Amniotic stem cell (primary cell): ENCODE measurements around the gene RTN4.
"Not testable (repeated sequence)": the region's sequence is repeated elsewhere in the genome, so short reads cannot be mapped to it uniquely, and the experiment has no call there.

Experiments used
- DNase-seq: peaks from one replicate; lab custom pipeline; 2025; lab: John Stamatoyannopoulos, UW

RTN4 gene

GRCh38 chr2:55063713-55064323 is 13.6 kb upstream of the RTN4 start:
- DNase-seq = no peak

- no peak for DNase-seq
These were observed 13.0 kb upstream of the RTN4 start for GRCh38 chr2:55063226-55063625.

GRCh38 chr2:55062754-55063153 is 12.5 kb upstream of the RTN4 start:
- no peak for DNase-seq

- DNase-seq = no peak
These were observed 11.5 kb upstream of the RTN4 start for GRCh38 chr2:55061523-55062344.

GRCh38 chr2:55059793-55060192 is 9.5 kb upstream of the RTN4 start:
- no peak for DNase-seq

- DNase-seq = no peak
These were observed 7.2 kb upstream of the RTN4 start for GRCh38 chr2:55057474-55057873.

GRCh38 chr2:55056024-55056521 is 5.8 kb upstream of the RTN4 start:
- DNase-seq = no peak

GRCh38 chr2:55054106-55054875 is 4.0 kb upstream of the RTN4 start:
- DNase-seq = no peak

- DNase-seq = not testable (repeated sequence)
These were observed 3.0 kb upstream of the RTN4 start for GRCh38 chr2:55053225-55053624.

- DNase-seq = no peak
These were observed 2.1 kb upstream of the RTN4 start for GRCh38 chr2:55052129-55053061.

- peak; percentile 96 for DNase-seq
These were observed 995 bp upstream of the RTN4 start for GRCh38 chr2:55051026-55051866.

- no peak for DNase-seq
These were observed 491 bp downstream of the RTN4 start for GRCh38 chr2:55049821-55050099.

- DNase-seq = peak; percentile 77
These were observed 1.0 kb downstream of the RTN4 start for GRCh38 chr2:55049043-55049820.

- DNase-seq = peak; percentile 14
These were observed 1.7 kb downstream of the RTN4 start for GRCh38 chr2:55048508-55049042.

- no peak for DNase-seq
These were observed 2.5 kb downstream of the RTN4 start for GRCh38 chr2:55047677-55048299.

- no peak for DNase-seq
These were observed 4.5 kb downstream of the RTN4 start for GRCh38 chr2:55045780-55046179.

GRCh38 chr2:55043841-55044240 is 6.4 kb downstream of the RTN4 start:
- DNase-seq = no peak

GRCh38 chr2:55038428-55038827 is 11.8 kb downstream of the RTN4 start:
- no peak for DNase-seq

- DNase-seq = no peak
These were observed 14.5 kb downstream of the RTN4 start for GRCh38 chr2:55035716-55036115.
